ENCODE results near the gene RAP1GAP2. TPM values are rescaled to one million over a fixed set of nuclear protein-coding genes. Genes with fewer than 3 reads are reported as not detected.

The RAP1GAP2 gene
- total RNA-seq, 4 donors from 2014 or later, result 1.5 to 23.1 (median 6.7) TPM

DNA sequence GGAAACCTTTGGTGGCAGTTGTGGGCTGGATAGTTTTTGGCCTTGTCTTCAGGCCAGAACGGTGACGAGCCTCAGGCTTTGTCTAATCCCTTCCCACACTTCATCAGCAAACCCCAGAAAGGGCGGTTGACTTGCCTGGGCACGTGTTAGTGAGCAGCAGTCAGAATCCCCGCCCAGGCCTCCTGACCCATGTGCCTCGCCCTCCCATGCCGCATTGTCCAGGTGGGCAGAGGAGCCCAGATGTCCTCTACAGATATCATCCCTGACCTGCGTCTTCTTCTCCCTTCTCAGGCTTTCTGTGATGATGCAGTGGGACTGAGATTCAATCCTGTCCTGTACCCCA is 184.6 kb downstream of the RAP1GAP2 start:
- Histone ChIP-seq H3K4me1 (no peaks in the 10 kb centered on the region), H3K9me3 (no peaks in the 10 kb centered on the region), H3K27ac (peak overlapping the region in 1 of 2 donors; percentile 75), H3K27me3 (no peaks in the 10 kb centered on the region), H3K36me3 (no peaks in the 10 kb centered on the region), H3K4me3 (no peak overlapping the region)
- intact Hi-C loops (cut with DNase I; ENCODE audit: low total_unique reads), result no loop called here
- no peak for TF ChIP-seq CTCF (IDR thresholded peaks at IDR 0.05)
- no peak for TF ChIP-seq POLR2A (IDR thresholded peaks at IDR 0.05)
- DNase-seq, result no peak

DNA sequence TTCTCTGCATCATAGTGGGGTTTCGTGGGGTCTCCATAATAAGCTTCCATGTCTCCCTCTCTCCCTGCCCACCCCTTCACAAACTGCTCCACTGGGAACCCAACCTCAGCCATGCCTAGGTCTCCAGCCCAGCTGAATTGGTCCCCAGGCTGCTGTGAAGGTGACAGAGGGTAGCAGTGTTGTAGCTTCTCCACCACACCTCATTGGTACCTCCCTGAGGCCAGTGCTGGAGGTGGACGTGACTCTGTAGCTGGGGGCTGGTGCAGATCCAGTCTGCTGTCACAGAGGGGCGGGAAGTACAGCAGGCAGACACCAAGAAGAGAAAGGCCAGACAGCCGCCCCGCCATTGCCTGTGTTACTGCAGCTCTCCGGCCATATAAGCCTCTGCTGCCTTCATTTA is 185.1 kb downstream of the RAP1GAP2 start:
- intact Hi-C loops (cut with DNase I; ENCODE audit: low total_unique reads), result no loop called here
- no peak for TF ChIP-seq CTCF (IDR thresholded peaks at IDR 0.05)
- TF ChIP-seq POLR2A (IDR thresholded peaks at IDR 0.05), result no peak
- H3K27me3 ChIP-seq, result no peaks in the 10 kb centered on the region
- H3K36me3 ChIP-seq, result no peaks in the 10 kb centered on the region
- H3K4me3 ChIP-seq, result no peak overlapping the region
- DNase-seq, result peak in 1 of 2 donors; percentile 5
- peak overlapping the region in 1 of 2 donors; percentile 75 for H3K27ac ChIP-seq
- no peaks in the 10 kb centered on the region for H3K9me3 ChIP-seq
- no peaks in the 10 kb centered on the region for H3K4me1 ChIP-seq

DNA sequence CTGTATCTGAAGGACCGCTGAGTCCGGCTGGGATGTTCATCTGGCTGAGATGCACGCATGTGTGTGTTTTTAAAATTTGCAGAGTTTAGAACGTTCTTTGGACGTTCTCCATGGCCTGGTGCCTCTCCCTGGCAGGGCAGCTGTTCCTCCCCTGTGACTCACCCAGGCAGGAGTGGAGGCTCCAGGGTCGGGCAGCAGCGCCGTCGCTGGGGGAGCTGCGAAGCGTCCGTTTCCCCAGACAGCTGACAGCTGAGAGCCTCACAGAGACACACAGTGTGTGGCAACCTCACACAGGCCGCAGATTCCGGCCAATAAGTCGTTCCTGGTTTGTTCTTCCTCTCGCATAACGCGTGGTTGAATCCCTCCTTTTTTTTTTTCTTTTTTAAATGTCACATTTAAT is 186.6 kb downstream of the RAP1GAP2 start:
- no peak overlapping the region for H3K4me3 ChIP-seq
- no peaks in the 10 kb centered on the region for H3K27me3 ChIP-seq
- no peaks in the 10 kb centered on the region for H3K9me3 ChIP-seq
- no peaks in the 10 kb centered on the region for H3K4me1 ChIP-seq
- TF ChIP-seq CTCF (IDR thresholded peaks at IDR 0.05) (peak; percentile 24 to 60 (median 50)), POLR2A (IDR thresholded peaks at IDR 0.05) (no peak)
- peak overlapping the region; percentile 74 to 75 for H3K27ac ChIP-seq
- intact Hi-C loops (cut with DNase I; ENCODE audit: low total_unique reads), result no loop called here
- DNase-seq, result peak; percentile 88 to 91
- H3K36me3 ChIP-seq, result no peaks in the 10 kb centered on the region

DNA sequence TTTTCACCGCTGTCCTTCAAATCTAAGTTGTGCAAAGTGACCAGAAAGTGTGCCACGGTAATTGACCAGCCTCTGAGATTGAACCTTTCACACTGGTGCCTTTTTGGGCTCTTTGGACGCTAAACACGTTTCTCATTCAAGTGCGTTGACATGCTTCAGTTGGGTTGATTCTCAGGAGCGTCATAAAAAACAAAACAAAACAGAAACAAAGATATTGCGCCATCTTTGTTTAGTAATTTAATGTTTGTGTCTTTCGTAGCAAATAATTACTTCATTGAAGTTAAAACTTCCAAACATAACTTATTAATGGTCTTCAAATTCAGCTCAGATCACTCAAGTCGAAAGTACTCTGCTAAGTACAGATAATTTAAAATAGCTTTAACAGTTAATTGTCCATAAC is 187.0 kb downstream of the RAP1GAP2 start:
- DNase-seq, result no peak
- H3K27ac ChIP-seq, result peak overlapping the region; percentile 74 to 75
- intact Hi-C loops (cut with DNase I; ENCODE audit: low total_unique reads), result no loop called here

GRCh38 chr17:2985318-2985717 is 189.1 kb downstream of the RAP1GAP2 start:
- H3K4me3 ChIP-seq, result no peak overlapping the region
- no peak for TF ChIP-seq CTCF (IDR thresholded peaks at IDR 0.05)
- TF ChIP-seq POLR2A (IDR thresholded peaks at IDR 0.05), result no peak

More for the DNA sequence above, 187.0 kb downstream of the RAP1GAP2 start:
- H3K36me3 ChIP-seq, result no peaks in the 10 kb centered on the region
- no peaks in the 10 kb centered on the region for H3K27me3 ChIP-seq
- no peaks in the 10 kb centered on the region for H3K4me1 ChIP-seq
- TF ChIP-seq POLR2A (IDR thresholded peaks at IDR 0.05) (no peak), CTCF (IDR thresholded peaks at IDR 0.05) (no peak)
- no peaks in the 10 kb centered on the region for H3K9me3 ChIP-seq
- no peak overlapping the region for H3K4me3 ChIP-seq

More at GRCh38 chr17:2985318-2985717, 189.1 kb downstream of the RAP1GAP2 start:
- no peaks in the 10 kb centered on the region for H3K36me3 ChIP-seq
- no peaks in the 10 kb centered on the region for H3K27me3 ChIP-seq
- H3K27ac ChIP-seq, result no peak overlapping the region
- DNase-seq, result no peak
- H3K4me1 ChIP-seq, result no peaks in the 10 kb centered on the region
- no peaks in the 10 kb centered on the region for H3K9me3 ChIP-seq
- intact Hi-C loops (cut with DNase I; ENCODE audit: low total_unique reads), result no loop called here

All from uterus (tissue), 4 donors.